NCI-H2171 (cell line): ENCODE measurements around the gene POU2AF2.

Experiments used
- DNase-seq: peaks from one replicate; lab custom pipeline; 2025; lab: John Stamatoyannopoulos, UW

The POU2AF2 gene

GRCh38 chr11:111331711-111332479 is 86.4 kb downstream of the POU2AF2 start:
- DNase-seq: no peak

- peak; percentile 81 for DNase-seq
These were observed 89.3 kb downstream of the POU2AF2 start for GRCh38 chr11:111334532-111335502.

DNA sequence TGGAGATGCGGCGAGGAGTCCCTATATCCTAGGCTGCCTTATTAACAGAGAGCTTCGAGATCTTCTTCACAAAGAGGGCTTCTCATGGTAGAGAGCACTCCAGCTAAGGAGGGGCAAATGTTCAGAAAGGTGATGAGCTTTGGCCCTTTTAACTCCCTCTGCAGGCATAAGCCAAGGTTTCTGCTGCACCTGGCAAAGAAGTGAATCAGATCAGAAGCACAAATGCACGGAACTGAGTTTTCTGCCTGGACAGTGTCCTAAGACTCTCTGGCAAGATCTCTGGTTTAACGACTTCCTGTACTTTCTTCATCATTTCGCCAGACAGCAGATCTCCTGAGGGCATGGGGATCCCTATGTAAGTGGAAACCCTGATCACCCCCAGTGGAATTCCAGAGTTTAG is 90.0 kb downstream of the POU2AF2 start:
- DNase-seq: no peak
